Adrenal gland (tissue), 12 donors: ENCODE data around the gene PHF24. TPM values are rescaled to one million over a fixed set of nuclear protein-coding genes. Genes with fewer than 3 reads are reported as not detected.
A peak's percentile ranks its signal among the peaks of the same experiment; 100 is the strongest.
"Not testable (repeated sequence)": the region's sequence is repeated elsewhere in the genome, so short reads cannot be mapped to it uniquely, and the experiment has no call there.

ENCODE experiments used
- DNase-seq, 7 donors: peaks; one replicate each; pipeline ENCODE4 v3.0.0-alpha.2; 2019 to 2020
- H3K27ac ChIP-seq, 5 donors: fragments of 200-600 bp; sonication (generic) in 4 of 5; 1 replicate in 3 of 5; 2 replicates in 2 of 5; pipeline versions ENCODE4 v1.5.1 to v1.8.0; 2016 to 2020; ENCODE audit warnings: mild to moderate bottlenecking in 1 of 5
- H3K27me3 ChIP-seq: fragments of 200-600 bp; 2 replicates; pipeline ENCODE4 v1.8.0; 2021
- H3K36me3 ChIP-seq, 2 donors: fragments of 200-600 bp; replicated peaks in 1 of 2; 1 replicate in 1 of 2; 2 replicates in 1 of 2; pipeline versions ENCODE4 v1.5.1 to v1.8.0; 2018 to 2022
- H3K4me1 ChIP-seq, 2 donors: fragments of 200-600 bp; replicated peaks in 1 of 2; 1 replicate in 1 of 2; 2 replicates in 1 of 2; pipeline versions ENCODE4 v1.5.1 to v1.8.0; 2018 to 2021
- H3K4me3 ChIP-seq, 4 donors: fragments of 200-600 bp; sonication (generic) in 3 of 4; one replicate each; pipeline ENCODE4 v1.5.1; 2016 to 2018
- H3K9me3 ChIP-seq, 3 donors: fragments of 200-600 bp; sonication (generic) in 1 of 3; replicated peaks in 1 of 3; 1 replicate in 2 of 3; 2 replicates in 1 of 3; pipeline versions ENCODE4 v1.5.1 to v1.8.0; 2016 to 2021
- POLR2A ChIP-seq, 2 donors: fragments of 450-650 bp; IDR thresholded peaks; one replicate each; pipeline ENCODE4 v1.6.1; 2017; ENCODE audit warnings: antibody characterized with exemption in 2 of 2, mild to moderate bottlenecking in 2 of 2, moderate library complexity in 1 of 2
- WGBS, 4 donors: extraction: QIAGEN DNeasy Blood & Tissue Kit in 2 of 4; methylation state at CpG; one replicate each; pipeline versions ENCODE4 v1.1.5 to v1.1.7; 2013 to 2017; 5-methylcytosine and 5-hydroxymethylcytosine counted together
- intact Hi-C, 2 donors: fragments of 100-400 bp; cut with DNase I; formaldehyde crosslinking; loops; one replicate each; pipeline versions ENCODE4 v1.14.1 to v1.15.0; 2022 to 2023
- polyA plus RNA-seq, 3 donors: library from polyadenylated mRNA; stranded (reverse); fragments of 200-250 nt in 2 of 3; fragments of 350-450 nt in 1 of 3; fragmentation: Illumina TruSeq in 1 of 3; extraction: RNeasy Lipid Tissue Mini Kit (QIAGEN cat#74804) in 1 of 3; gene quantifications; one replicate each; pipeline ENCODE4 v1.2.3, GENCODE V29; 2013 to 2014
- total RNA-seq, 9 donors: library from RNA; depleted of rRNA in 4 of 9; stranded (reverse); fragments of >200 nt in 4 of 9; fragments of 120-200 nt in 1 of 9; fragmentation: NEBNext Ultra II Directional in 1 of 9; extraction: Animal tissue kit (Norgen Biotek cat#: 25700) in 1 of 9; gene quantifications; one replicate each; pipeline versions ENCODE4 v1.1.0 to v1.2.4, GENCODE V29; 2013 to 2023
- TF ChIP-seq, protein P1 (sequence below), 6 experiments: fragments of 450-650 bp in 4 of 6; fragments of 200-600 bp in 2 of 6; sonication (generic) in 1 of 6; IDR thresholded peaks; 1 replicate in 5 of 6; 2 replicates in 1 of 6; pipeline versions ENCODE4 v1.5.1 to v1.8.0; 2016 to 2021; ENCODE audit warnings: antibody characterized with exemption in 6 of 6, mild to moderate bottlenecking in 2 of 6, moderate library complexity in 1 of 6
- donor health status: healthy with polysubstance abuse.
- donor health status: Bipolar disorder and iron deficiency.
- donor health status: DM: yes; HTN: yes; CAD: no.
- donor health status: DM: no; HTN: no; CAD: no.
- donor health status: DM: no; HTN: no; CAD: no.
- donor health status: DM: yes; HTN: yes; CAD: no.

The PHF24 gene
- total and polyA plus RNA-seq, 12 donors: 0.09 to 1.7 (median 0.16) TPM; not detected in 1

DNA sequence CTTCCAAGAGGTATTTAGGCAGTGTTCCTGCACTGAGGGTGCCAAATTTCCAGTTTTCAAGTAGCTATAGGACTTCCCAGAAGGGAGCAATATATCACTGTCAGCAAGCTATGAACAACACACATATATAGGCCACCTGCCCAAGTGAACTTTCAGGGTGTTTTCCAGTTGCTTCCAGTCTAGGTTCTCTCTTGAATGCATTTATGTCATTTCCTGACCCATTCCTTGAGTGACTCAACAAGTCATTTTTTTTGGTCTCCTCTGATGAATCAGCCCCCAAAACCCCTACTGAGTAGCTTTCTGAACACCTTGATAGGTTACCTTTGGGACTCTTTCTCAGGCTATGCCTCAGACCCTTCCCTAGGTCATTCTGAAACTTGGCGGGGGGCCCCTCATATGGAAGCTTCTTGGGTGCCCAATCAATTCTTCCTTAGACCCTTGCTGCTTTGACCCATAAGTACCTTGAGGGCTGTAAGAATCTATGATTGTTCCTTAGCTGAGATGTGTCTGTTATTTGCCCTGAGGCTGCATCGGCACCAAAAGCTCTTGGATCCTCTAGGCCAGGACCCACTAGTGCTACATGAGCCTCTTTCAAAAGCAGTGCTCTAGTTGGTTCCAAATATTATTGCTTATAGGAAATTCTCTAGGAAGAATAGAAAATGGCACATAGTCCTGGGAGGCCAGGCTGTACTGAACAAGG, 43.9 kb downstream of the PHF24 start:
- 95 to 98% (median 97%) methylated on average over 2 of the region's 2 CpGs for WGBS, 4 donors
- no peak for TF ChIP-seq POLR2A (IDR thresholded peaks at IDR 0.05)
- TF ChIP-seq, protein P1, sequence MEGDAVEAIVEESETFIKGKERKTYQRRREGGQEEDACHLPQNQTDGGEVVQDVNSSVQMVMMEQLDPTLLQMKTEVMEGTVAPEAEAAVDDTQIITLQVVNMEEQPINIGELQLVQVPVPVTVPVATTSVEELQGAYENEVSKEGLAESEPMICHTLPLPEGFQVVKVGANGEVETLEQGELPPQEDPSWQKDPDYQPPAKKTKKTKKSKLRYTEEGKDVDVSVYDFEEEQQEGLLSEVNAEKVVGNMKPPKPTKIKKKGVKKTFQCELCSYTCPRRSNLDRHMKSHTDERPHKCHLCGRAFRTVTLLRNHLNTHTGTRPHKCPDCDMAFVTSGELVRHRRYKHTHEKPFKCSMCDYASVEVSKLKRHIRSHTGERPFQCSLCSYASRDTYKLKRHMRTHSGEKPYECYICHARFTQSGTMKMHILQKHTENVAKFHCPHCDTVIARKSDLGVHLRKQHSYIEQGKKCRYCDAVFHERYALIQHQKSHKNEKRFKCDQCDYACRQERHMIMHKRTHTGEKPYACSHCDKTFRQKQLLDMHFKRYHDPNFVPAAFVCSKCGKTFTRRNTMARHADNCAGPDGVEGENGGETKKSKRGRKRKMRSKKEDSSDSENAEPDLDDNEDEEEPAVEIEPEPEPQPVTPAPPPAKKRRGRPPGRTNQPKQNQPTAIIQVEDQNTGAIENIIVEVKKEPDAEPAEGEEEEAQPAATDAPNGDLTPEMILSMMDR (IDR thresholded peaks at IDR 0.05): no peak
- H3K27ac ChIP-seq: no peak overlapping the region
- H3K4me3 ChIP-seq: no peak overlapping the region
- intact Hi-C loops: no loop called here
- peaks cover 0 to 5% of the 10 kb centered on the region in 2 donors for H3K36me3 ChIP-seq
- no peaks in the 10 kb centered on the region for H3K4me1 ChIP-seq
- no peaks in the 10 kb centered on the region for H3K9me3 ChIP-seq
- DNase-seq: peak in 2 of 7 donors; percentile 5 to 41
- no peaks in the 10 kb centered on the region for H3K27me3 ChIP-seq

DNA sequence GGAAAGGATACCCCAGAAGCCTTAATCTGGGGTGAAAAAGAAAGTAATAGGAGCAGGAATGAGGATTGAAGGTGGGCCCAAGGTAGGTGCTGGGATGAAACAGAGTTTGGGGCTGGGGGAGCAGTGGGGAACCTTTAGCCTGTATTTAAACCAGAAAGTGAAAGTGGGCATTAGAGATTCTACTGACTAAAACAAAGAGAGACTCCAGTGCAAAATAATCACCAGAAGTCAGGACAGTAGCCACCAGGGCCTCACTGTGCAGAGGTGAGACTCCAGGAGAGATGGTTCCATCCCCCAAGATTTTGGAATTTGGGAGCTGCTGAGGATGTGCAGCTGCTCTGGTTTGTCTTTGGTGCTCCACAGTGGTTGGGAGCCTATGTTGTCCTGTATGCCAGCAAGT, 44.5 kb downstream of the PHF24 start:
- Histone ChIP-seq H3K9me3 (no peaks in the 10 kb centered on the region), H3K27me3 (no peaks in the 10 kb centered on the region), H3K4me1 (no peaks in the 10 kb centered on the region), H3K36me3 (no peaks in the 10 kb centered on the region), H3K4me3 (no peak overlapping the region), H3K27ac (no peak overlapping the region)
- intact Hi-C loops: no loop called here
- TF ChIP-seq, protein P1 (IDR thresholded peaks at IDR 0.05): no peak
- TF ChIP-seq POLR2A (IDR thresholded peaks at IDR 0.05): no peak
- peak in 2 of 7 donors; percentile 1 to 39 for DNase-seq

DNA sequence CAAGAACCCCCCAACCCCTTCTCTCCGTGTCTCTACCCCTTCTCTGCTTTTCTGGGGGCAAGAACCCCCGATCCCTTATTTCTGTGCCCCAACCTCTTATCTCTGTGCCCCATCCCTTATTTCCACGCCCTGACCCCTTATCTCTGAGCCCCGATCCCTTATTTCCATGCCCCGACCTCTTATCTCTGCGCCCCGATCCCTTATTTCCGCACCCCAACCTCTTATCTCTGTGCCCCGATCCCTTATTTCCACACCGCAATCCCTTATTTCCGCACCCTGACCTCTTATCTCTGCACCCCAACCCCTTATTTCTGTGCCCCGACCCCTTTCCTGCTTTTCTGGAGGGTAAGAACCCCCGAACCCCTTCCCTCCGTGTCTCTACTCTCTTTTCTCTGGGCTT, 46.2 kb downstream of the PHF24 start:
- H3K27me3 ChIP-seq, H3K4me1 ChIP-seq, intact Hi-C loops, H3K9me3 ChIP-seq, H3K4me3 ChIP-seq, H3K36me3 ChIP-seq, H3K27ac ChIP-seq, DNase-seq: not testable (repeated sequence)
- WGBS, 4 donors: 87 to 96% (median 91%) methylated on average over 14 of the region's 14 CpGs

DNA sequence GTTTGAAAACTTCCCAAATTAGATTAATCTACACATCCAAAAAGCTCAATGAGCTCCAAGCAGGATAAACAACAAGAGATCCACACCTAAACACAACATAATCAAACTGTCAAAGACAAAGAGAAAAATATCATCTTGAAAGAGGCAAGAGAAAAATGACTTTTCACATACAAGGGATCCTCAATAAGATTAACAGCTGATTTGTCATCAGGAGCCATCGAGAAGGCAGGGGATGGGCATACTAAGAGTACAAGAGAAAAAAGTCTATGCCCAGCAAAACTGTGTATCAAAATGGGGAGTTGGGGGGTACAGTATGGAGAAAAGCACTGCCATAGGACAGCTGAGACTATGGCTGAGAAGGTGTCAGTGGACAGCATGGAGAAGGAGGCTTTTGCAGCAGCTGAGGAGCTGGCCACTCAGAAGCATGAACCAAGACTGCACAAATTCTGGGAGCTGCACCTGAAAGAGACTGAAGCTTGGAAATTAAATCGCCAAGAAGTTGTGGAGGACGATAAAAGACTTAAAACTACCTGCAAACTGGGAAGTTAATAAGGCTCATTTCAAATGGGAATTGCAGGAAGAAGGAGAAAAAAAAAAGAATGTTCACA, 52.4 kb downstream of the PHF24 start:
- H3K4me3 ChIP-seq: no peak overlapping the region
- 85 to 96% (median 95%) methylated on average over 3 of the region's 3 CpGs for WGBS, 4 donors
- no peak for DNase-seq
- H3K27ac ChIP-seq: no peak overlapping the region
- TF ChIP-seq, protein P1 (IDR thresholded peaks at IDR 0.05): no peak
- TF ChIP-seq POLR2A (IDR thresholded peaks at IDR 0.05): no peak
- peaks cover 0 to 14% of the 10 kb centered on the region in 2 donors for H3K36me3 ChIP-seq
- no peaks in the 10 kb centered on the region for H3K27me3 ChIP-seq
- H3K4me1 ChIP-seq: no peaks in the 10 kb centered on the region
- H3K9me3 ChIP-seq: peaks cover 0 to 5% (median 0%) of the 10 kb centered on the region in 3 donors
- intact Hi-C loops: no loop called here

DNA sequence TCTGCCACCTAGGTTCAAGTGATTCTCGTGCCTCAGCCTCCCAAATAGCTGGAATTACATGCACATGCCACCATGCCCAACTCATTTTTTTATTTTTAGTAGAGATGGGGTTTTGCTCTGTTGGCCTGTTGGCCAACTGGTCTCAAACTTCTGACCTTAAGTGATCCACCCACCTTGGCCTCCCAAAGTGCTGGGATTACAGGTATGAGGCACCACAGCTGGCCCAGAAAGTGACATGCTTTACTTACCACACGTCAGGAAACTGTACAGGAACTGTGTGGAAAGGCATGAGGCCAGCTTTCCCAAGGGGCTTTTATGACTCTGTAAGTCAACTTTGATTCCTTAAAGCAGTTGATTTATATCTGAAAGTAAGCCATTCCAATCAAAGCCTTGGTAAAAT, 56.4 kb downstream of the PHF24 start:
- no peak overlapping the region for H3K4me3 ChIP-seq
- H3K27me3 ChIP-seq: no peaks in the 10 kb centered on the region
- TF ChIP-seq, protein P1 (IDR thresholded peaks at IDR 0.05): no peak
- no peak for TF ChIP-seq POLR2A (IDR thresholded peaks at IDR 0.05)
- 86 to 96% (median 90%) methylated on average over 2 of the region's 2 CpGs for WGBS, 4 donors
- peaks cover 0 to 14% of the 10 kb centered on the region in 2 donors for H3K36me3 ChIP-seq
- H3K4me1 ChIP-seq: no peaks in the 10 kb centered on the region
- no peak for DNase-seq
- intact Hi-C loops: no loop called here
- H3K27ac ChIP-seq: no peak overlapping the region
- peaks cover 0 to 5% (median 0%) of the 10 kb centered on the region in 3 donors for H3K9me3 ChIP-seq

- H3K27ac ChIP-seq, H3K36me3 ChIP-seq, DNase-seq, H3K4me3 ChIP-seq, H3K27me3 ChIP-seq, H3K9me3 ChIP-seq, intact Hi-C loops: not testable (repeated sequence)
- 59 to 77% (median 72%) methylated on average over 5 of the region's 5 CpGs for WGBS, 4 donors
- H3K4me1 ChIP-seq: peaks cover 12 to 18% of the 10 kb centered on the region in 2 donors
Observed at GRCh38 chr9:35023443-35023842, 65.4 kb downstream of the PHF24 start.
